ENCODE data around the gene NDUFS6. TPM values are rescaled to one million over a fixed set of nuclear protein-coding genes. Genes with fewer than 3 reads are reported as not detected.
"Not testable (repeated sequence)": the region's sequence is repeated elsewhere in the genome, so short reads cannot be mapped to it uniquely, and the experiment has no call there.

NDUFS6 gene
- total RNA-seq, 2 experiments from 2014 or later = 40.5 to 42.4 TPM

- H3K4me3 Mint-ChIP-seq = no peak overlapping the region
- H3K9me3 Mint-ChIP-seq = no peaks in the 10 kb centered on the region
- no peak overlapping the region for H3K27ac Mint-ChIP-seq
- DNase-seq = no peak
- H3K36me3 Mint-ChIP-seq = peaks cover 32% of the 10 kb centered on the region
- peaks cover 69% of the 10 kb centered on the region for H3K4me1 Mint-ChIP-seq
- H3K27me3 Mint-ChIP-seq = no peaks in the 10 kb centered on the region
Observed at GRCh38 chr5:1795506-1795905, 5.7 kb upstream of the NDUFS6 start.

GRCh38 chr5:1795931-1796330 lies 5.3 kb upstream of the NDUFS6 start:
- peaks cover 34% of the 10 kb centered on the region for H3K36me3 Mint-ChIP-seq
- no peak for DNase-seq
- H3K4me3 Mint-ChIP-seq = no peak overlapping the region
- H3K4me1 Mint-ChIP-seq = peaks cover 69% of the 10 kb centered on the region
- no peak overlapping the region for H3K27ac Mint-ChIP-seq
- H3K9me3 Mint-ChIP-seq = no peaks in the 10 kb centered on the region
- no peaks in the 10 kb centered on the region for H3K27me3 Mint-ChIP-seq

- no peak overlapping the region for H3K27ac Mint-ChIP-seq
Observed at GRCh38 chr5:1796371-1797102, 4.7 kb upstream of the NDUFS6 start.

GRCh38 chr5:1797103-1797800 lies 4.0 kb upstream of the NDUFS6 start:
- no peaks in the 10 kb centered on the region for H3K9me3 Mint-ChIP-seq
- H3K4me3 Mint-ChIP-seq = peak overlapping the region; percentile 90

More at GRCh38 chr5:1796371-1797102, 4.7 kb upstream of the NDUFS6 start:
- Mint-ChIP-seq H3K9me3 (no peaks in the 10 kb centered on the region), H3K27me3 (no peaks in the 10 kb centered on the region), H3K4me3 (no peak overlapping the region), H3K36me3 (peaks cover 34% of the 10 kb centered on the region), H3K4me1 (peaks cover 63% of the 10 kb centered on the region)
- no peak for DNase-seq

GRCh38 chr5:1797855-1798254 lies 3.4 kb upstream of the NDUFS6 start:
- Mint-ChIP-seq H3K9me3 (no peaks in the 10 kb centered on the region), H3K27ac (peak overlapping the region; percentile 86), H3K36me3 (peaks cover 38% of the 10 kb centered on the region), H3K4me1 (peaks cover 62% of the 10 kb centered on the region), H3K4me3 (peak overlapping the region; percentile 90), H3K27me3 (no peaks in the 10 kb centered on the region)
- DNase-seq = no peak

More at GRCh38 chr5:1797103-1797800, 4.0 kb upstream of the NDUFS6 start:
- no peaks in the 10 kb centered on the region for H3K27me3 Mint-ChIP-seq
- no peak overlapping the region for H3K27ac Mint-ChIP-seq
- H3K36me3 Mint-ChIP-seq = peaks cover 37% of the 10 kb centered on the region
- DNase-seq = no peak
- H3K4me1 Mint-ChIP-seq = peaks cover 62% of the 10 kb centered on the region

- not testable (repeated sequence) for DNase-seq, H3K9me3 Mint-ChIP-seq, H3K27me3 Mint-ChIP-seq
- Mint-ChIP-seq H3K4me1 (peaks cover 61% of the 10 kb centered on the region), H3K36me3 (peaks cover 43% of the 10 kb centered on the region), H3K4me3 (peak overlapping the region; percentile 90), H3K27ac (peak overlapping the region; percentile 86)
Observed at GRCh38 chr5:1798589-1798988, 2.6 kb upstream of the NDUFS6 start.

GRCh38 chr5:1799110-1799601 lies 2.1 kb upstream of the NDUFS6 start:
- peaks cover 48% of the 10 kb centered on the region for H3K36me3 Mint-ChIP-seq
- DNase-seq = peak; percentile 53
- peak overlapping the region; percentile 90 for H3K4me3 Mint-ChIP-seq
- peaks cover 61% of the 10 kb centered on the region for H3K4me1 Mint-ChIP-seq
- no peaks in the 10 kb centered on the region for H3K27me3 Mint-ChIP-seq
- peak overlapping the region; percentile 86 for H3K27ac Mint-ChIP-seq
- H3K9me3 Mint-ChIP-seq = no peaks in the 10 kb centered on the region

GRCh38 chr5:1799602-1800471 lies 1.4 kb upstream of the NDUFS6 start, which contains the start of gene MRPL36:
MRPL36 (minus strand) TSS chr5:1799837; CDS start chr5:1798935, 902 bp downstream.
- Mint-ChIP-seq H3K4me1 (peaks cover 57% of the 10 kb centered on the region), H3K9me3 (no peaks in the 10 kb centered on the region), H3K36me3 (peaks cover 52% of the 10 kb centered on the region), H3K27ac (peak within 1 kb of the TSS; percentile 96), H3K4me3 (peak within 1 kb of the TSS; percentile 90), H3K27me3 (no peaks in the 10 kb centered on the region)
- peak; percentile 90 for DNase-seq

GRCh38 chr5:1800472-1801221 lies 560 bp upstream of the NDUFS6 start:
- no peaks in the 10 kb centered on the region for H3K9me3 Mint-ChIP-seq
- H3K27me3 Mint-ChIP-seq = no peaks in the 10 kb centered on the region
- no peak for DNase-seq
- peaks cover 56% of the 10 kb centered on the region for H3K36me3 Mint-ChIP-seq
- H3K27ac Mint-ChIP-seq = peak overlapping the region; percentile 96
- H3K4me1 Mint-ChIP-seq = peaks cover 52% of the 10 kb centered on the region
- peak overlapping the region; percentile 90 for H3K4me3 Mint-ChIP-seq

- Mint-ChIP-seq H3K27ac (peak overlapping the region; percentile 81), H3K4me1 (peaks cover 50% of the 10 kb centered on the region), H3K36me3 (peaks cover 60% of the 10 kb centered on the region), H3K9me3 (no peaks in the 10 kb centered on the region), H3K4me3 (peak overlapping the region; percentile 90), H3K27me3 (no peaks in the 10 kb centered on the region)
- no peak for DNase-seq
Observed at GRCh38 chr5:1801967-1802295, 724 bp downstream of the NDUFS6 start.

GRCh38 chr5:1803192-1803591 lies 2.0 kb downstream of the NDUFS6 start:
- DNase-seq = no peak
- no peak overlapping the region for H3K27ac Mint-ChIP-seq
- H3K36me3 Mint-ChIP-seq = peaks cover 53% of the 10 kb centered on the region
- H3K4me1 Mint-ChIP-seq = peaks cover 42% of the 10 kb centered on the region
- no peaks in the 10 kb centered on the region for H3K9me3 Mint-ChIP-seq
- no peaks in the 10 kb centered on the region for H3K27me3 Mint-ChIP-seq
- H3K4me3 Mint-ChIP-seq = peak overlapping the region; percentile 29

- Mint-ChIP-seq H3K36me3 (peaks cover 44% of the 10 kb centered on the region), H3K4me1 (peaks cover 38% of the 10 kb centered on the region), H3K27ac (peak overlapping the region; percentile 12), H3K4me3 (peak overlapping the region; percentile 4), H3K27me3 (no peaks in the 10 kb centered on the region), H3K9me3 (no peaks in the 10 kb centered on the region)
- DNase-seq = no peak
Observed at GRCh38 chr5:1804001-1804690, 2.9 kb downstream of the NDUFS6 start.

GRCh38 chr5:1805326-1805725 lies 4.1 kb downstream of the NDUFS6 start:
- Mint-ChIP-seq H3K36me3 (peaks cover 40% of the 10 kb centered on the region), H3K9me3 (no peaks in the 10 kb centered on the region), H3K27ac (no peak overlapping the region), H3K4me3 (no peak overlapping the region), H3K4me1 (peaks cover 35% of the 10 kb centered on the region), H3K27me3 (no peaks in the 10 kb centered on the region)
- DNase-seq = no peak

GRCh38 chr5:1805736-1806135 lies 4.5 kb downstream of the NDUFS6 start:
- peaks cover 37% of the 10 kb centered on the region for H3K36me3 Mint-ChIP-seq
- H3K27me3 Mint-ChIP-seq = no peaks in the 10 kb centered on the region
- H3K4me3 Mint-ChIP-seq = no peak overlapping the region
- no peak overlapping the region for H3K27ac Mint-ChIP-seq
- peaks cover 33% of the 10 kb centered on the region for H3K4me1 Mint-ChIP-seq
- H3K9me3 Mint-ChIP-seq = no peaks in the 10 kb centered on the region
- DNase-seq = no peak
